ENCODE results near the gene TLE6. TPM values are rescaled to one million over a fixed set of nuclear protein-coding genes. Genes with fewer than 3 reads are reported as not detected.

The TLE6 gene
- total and polyA plus RNA-seq, 2 of the 8 experiments (the other 6 are each of a cell fraction or from before 2014, with no cell fraction given) = 2.5 to 2.9 TPM

GRCh38 chr19:3039125-3039524 lies 61.8 kb downstream of the TLE6 start:
- Histone ChIP-seq H3K14ac (ENCODE audit: insufficient read length) (no peak overlapping the region), H2BK20ac (ENCODE audit: low read length) (no peak overlapping the region; the same call in 1 of the 2 replicates), H3K4me3 (ENCODE audit: extremely low read depth in 1 of 4, insufficient read depth in 2 of 4, low read depth in 3 of 4, low read length in 4 of 4) (no peak overlapping the region), H3K36me3 (ENCODE audit: control insufficient read depth in 2 of 4, insufficient read depth in 4 of 4, low read length in 3 of 4) (no peaks in the 10 kb centered on the region), H4K5ac (ENCODE audit: insufficient read length, low read depth, low read length) (no peak overlapping the region), H3K4me2 (ENCODE audit: insufficient read depth in 1 of 2, low read depth in 2 of 2, low read length in 2 of 2) (no peak overlapping the region), H3K4ac (replicated peaks; ENCODE audit: insufficient read length, low read depth, low read length) (no peak overlapping the region), H3K9ac (replicated peaks in 1 of 4; ENCODE audit: extremely low read depth in 1 of 4, low read depth in 3 of 4, low read length in 3 of 4) (peak overlapping the region in 1 of 4 experiments; percentile 10; a peak in 3 of 7 replicates), H4K8ac (ENCODE audit: extremely low read depth, insufficient read depth, low read length) (no peak overlapping the region), H2AFZ (ENCODE audit: low read length) (no peak overlapping the region), H2AK5ac (ENCODE audit: low read depth, low read length) (peak overlapping the region; percentile 82; the same call in 1 of the 2 replicates), H3K23me2 (ENCODE audit: low read depth, low read length) (peaks cover 22% of the 10 kb centered on the region), H3K4me1 (replicated peaks in 1 of 4; ENCODE audit: control insufficient read depth in 3 of 4, insufficient read depth in 4 of 4, low read length in 3 of 4) (peaks cover 0 to 22% (median 15%) of the 10 kb centered on the region in 4 experiments; a peak in 6 of 7 replicates), H3K23ac (ENCODE audit: insufficient read length) (no peak overlapping the region), H3K9me3 (ENCODE audit: insufficient read depth in 2 of 2, low read depth in 1 of 2, low read length in 1 of 2) (no peaks in the 10 kb centered on the region), H2BK12ac (ENCODE audit: low read depth, low read length) (peak overlapping the region; percentile 71; the same call in 1 of the 2 replicates), H3K56ac (replicated peaks; ENCODE audit: insufficient read length, low read depth, low read length) (no peak overlapping the region), H2BK120ac (replicated peaks; ENCODE audit: low read depth, low read length) (no peak overlapping the region), H3K27me3 (replicated peaks in 1 of 4; ENCODE audit: control insufficient read depth in 3 of 4, extremely low read depth in 1 of 4, insufficient read depth in 3 of 4, low read length in 3 of 4) (peaks cover 0 to 13% (median 8%) of the 10 kb centered on the region in 4 experiments; a peak in 4 of 7 replicates), H3K79me1 (ENCODE audit: low read depth, low read length) (no peaks in the 10 kb centered on the region), H2BK5ac (ENCODE audit: low read depth, low read length) (no peak overlapping the region; the same call in 1 of the 2 replicates), H2BK15ac (ENCODE audit: low read length) (no peak overlapping the region), H3K18ac (ENCODE audit: extremely low read depth, low read length) (no peak overlapping the region), H4K20me1 (replicated peaks in 1 of 2; ENCODE audit: control insufficient read depth in 1 of 2, insufficient read depth in 2 of 2, low read length in 2 of 2) (peaks cover 0 to 2% of the 10 kb centered on the region in 2 experiments), H4K91ac (replicated peaks; ENCODE audit: insufficient read length, low read length) (no peak overlapping the region), H3K27ac (ENCODE audit: low read depth, low read length) (no peak overlapping the region), H3K79me2 (ENCODE audit: control insufficient read depth in 1 of 2, insufficient read depth in 2 of 2, low read length in 2 of 2) (no peaks in the 10 kb centered on the region)
- ChIA-PET POLR2A (ENCODE audit: partially characterized antibody) (interaction anchor here (0.6 to 4.0 kb wide), 5 partner anchors 15 to 70 kb away, joined by 3 to 25 read pairs (median 3); partner anchors contain the start of gene TLE6), CTCF (ENCODE audit: partially characterized antibody) (interaction anchor here (0.6 to 6.3 kb wide), 15 partner anchors 8 to 575 kb away, joined by 3 to 36 read pairs (median 7); no protein-coding TSS in a partner anchor)
- DNase-seq (ENCODE audit: low read depth in 1 of 2, low spot score in 2 of 2) = no peak
- 90% methylated on average over 5 of the region's 5 CpGs; no CpG with 5 or more reads in 1 of the 2 experiments for WGBS, 2 experiments (ENCODE audit: extremely low coverage in 1 of 2, insufficient coverage in 1 of 2, insufficient read length in 1 of 2, insufficient replicate concordance in 2 of 2, low coverage in 1 of 2, low lambda C conversion rate in 2 of 2, missing lambda C conversion rate in 1 of 2)
- no peak for FAIRE-seq
- peak in 1 of 2 experiments; percentile 48; a peak in 1 of 4 replicates for TF ChIP-seq HDAC2 (IDR thresholded peaks at IDR 0.05; ENCODE audit: borderline replicate concordance in 1 of 2, low read depth in 2 of 2, low read length in 2 of 2)
- TF ChIP-seq CBX8 (IDR thresholded peaks at IDR 0.05; ENCODE audit: borderline replicate concordance, low read depth, low read length) = no peak
- no peak for TF ChIP-seq SIN3A (conservative IDR thresholded peaks at IDR 0.05 in 1 of 2, IDR thresholded peaks at IDR 0.05 in 1 of 2; ENCODE audit: low read depth in 1 of 2, low read length in 2 of 2)
- TF ChIP-seq HDAC6 (IDR thresholded peaks at IDR 0.05; ENCODE audit: low read depth, low read length) = no peak
- TF ChIP-seq GTF2F1 (IDR thresholded peaks at IDR 0.05; ENCODE audit: borderline replicate concordance, low read depth, low read length) = no peak
- no peak for TF ChIP-seq CBX5 (IDR thresholded peaks at IDR 0.05; ENCODE audit: low read depth, low read length)
- TF ChIP-seq KDM1A (IDR thresholded peaks at IDR 0.05; ENCODE audit: borderline replicate concordance, low read length) = peak; percentile 97
- no peak for TF ChIP-seq SP2 (IDR thresholded peaks at IDR 0.05; ENCODE audit: low read length)
- TF ChIP-seq YY1 (IDR thresholded peaks at IDR 0.05; ENCODE audit: low read depth, low read length) = no peak
